Vagina (tissue), 2 donors: Measurements from ENCODE around the gene STIMATE.

Experiments
- CTCF ChIP-seq, 3 experiments: fragments of 450-650 bp in 2 of 3; fragments of 200-600 bp in 1 of 3; sonication (generic) in 1 of 3; IDR thresholded peaks; one replicate each; pipeline ENCODE4 v1.5.1; 2017 to 2019; ENCODE audit warnings: antibody characterized with exemption in 3 of 3, mild to moderate bottlenecking in 2 of 3, moderate library complexity in 2 of 3
- POLR2AphosphoS5 ChIP-seq, 2 donors: sonication (generic); formaldehyde crosslinking; IDR thresholded peaks; one replicate each; pipeline ENCODE4 v1.9.0; 2017; ENCODE audit warnings: antibody characterized with exemption in 2 of 2, mild to moderate bottlenecking in 2 of 2, low read depth in 1 of 2; ENCODE audit not compliant: insufficient read depth in 1 of 2

GRCh38 chr3:52792961-52793695, 104.2 kb downstream of the STIMATE start:
- TF ChIP-seq CTCF (IDR thresholded peaks at IDR 0.05) (no peak), POLR2AphosphoS5 (IDR thresholded peaks at IDR 0.05; ENCODE audit: insufficient read depth in 1 of 2, low read depth in 1 of 2) (no peak)
